A673 (cell line): Measurements from ENCODE around the gene NPR3.

Experiments used
- EZH2 ChIP-seq: fragments of 200-600 bp; sonication (generic); IDR thresholded peaks from 2 replicates; pipeline ENCODE4 v1.6.1; 2017; ENCODE audit warnings: borderline replicate concordance, low read depth, mild to moderate bottlenecking, mixed read lengths, antibody characterized with exemption, low read length; ENCODE audit not compliant: poor library complexity, severe bottlenecking
- TF ChIP-seq, protein P1 (sequence below): fragments of 300-800, 200-600 bp; sonication (generic); conservative IDR thresholded peaks from 2 replicates; pipeline ENCODE4 v1.5.1; 2017; ENCODE audit warnings: low read depth, mild to moderate bottlenecking, antibody characterized with exemption, low read length, moderate library complexity, mixed read lengths

DNA sequence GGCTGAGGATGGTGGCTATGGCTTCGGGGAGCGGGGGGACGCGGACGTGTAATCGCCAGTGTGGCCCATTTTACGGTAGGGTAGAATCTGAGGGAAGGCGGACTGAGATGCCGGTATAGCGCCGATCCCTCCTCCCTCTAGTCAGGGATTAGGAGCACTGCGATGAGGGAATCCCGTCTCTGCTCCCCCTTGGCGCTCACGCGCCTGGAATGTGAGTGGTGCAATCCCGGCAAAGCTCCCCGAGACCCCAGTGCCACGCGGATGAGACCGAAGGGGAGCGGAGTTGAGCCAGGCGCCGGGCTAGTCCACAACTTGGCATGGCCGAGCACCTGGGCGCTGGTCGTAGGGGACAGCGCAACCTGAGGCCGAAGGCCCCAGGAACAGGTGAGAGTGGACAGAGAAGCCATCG lies 2.2 kb downstream of the NPR3 start:
- TF ChIP-seq, protein P1, sequence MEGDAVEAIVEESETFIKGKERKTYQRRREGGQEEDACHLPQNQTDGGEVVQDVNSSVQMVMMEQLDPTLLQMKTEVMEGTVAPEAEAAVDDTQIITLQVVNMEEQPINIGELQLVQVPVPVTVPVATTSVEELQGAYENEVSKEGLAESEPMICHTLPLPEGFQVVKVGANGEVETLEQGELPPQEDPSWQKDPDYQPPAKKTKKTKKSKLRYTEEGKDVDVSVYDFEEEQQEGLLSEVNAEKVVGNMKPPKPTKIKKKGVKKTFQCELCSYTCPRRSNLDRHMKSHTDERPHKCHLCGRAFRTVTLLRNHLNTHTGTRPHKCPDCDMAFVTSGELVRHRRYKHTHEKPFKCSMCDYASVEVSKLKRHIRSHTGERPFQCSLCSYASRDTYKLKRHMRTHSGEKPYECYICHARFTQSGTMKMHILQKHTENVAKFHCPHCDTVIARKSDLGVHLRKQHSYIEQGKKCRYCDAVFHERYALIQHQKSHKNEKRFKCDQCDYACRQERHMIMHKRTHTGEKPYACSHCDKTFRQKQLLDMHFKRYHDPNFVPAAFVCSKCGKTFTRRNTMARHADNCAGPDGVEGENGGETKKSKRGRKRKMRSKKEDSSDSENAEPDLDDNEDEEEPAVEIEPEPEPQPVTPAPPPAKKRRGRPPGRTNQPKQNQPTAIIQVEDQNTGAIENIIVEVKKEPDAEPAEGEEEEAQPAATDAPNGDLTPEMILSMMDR, result no peak
- peak; percentile 16 for TF ChIP-seq EZH2
